COLO668 (cell line): ENCODE measurements around the gene TMEM253.
A peak's percentile ranks its signal among the peaks of the same experiment; 100 is the strongest.

Source experiments
- DNase-seq: peaks from one replicate; lab custom pipeline; 2025; ENCODE audit not compliant: unreplicated experiment; lab: John Stamatoyannopoulos, UW

TMEM253 gene

DNA sequence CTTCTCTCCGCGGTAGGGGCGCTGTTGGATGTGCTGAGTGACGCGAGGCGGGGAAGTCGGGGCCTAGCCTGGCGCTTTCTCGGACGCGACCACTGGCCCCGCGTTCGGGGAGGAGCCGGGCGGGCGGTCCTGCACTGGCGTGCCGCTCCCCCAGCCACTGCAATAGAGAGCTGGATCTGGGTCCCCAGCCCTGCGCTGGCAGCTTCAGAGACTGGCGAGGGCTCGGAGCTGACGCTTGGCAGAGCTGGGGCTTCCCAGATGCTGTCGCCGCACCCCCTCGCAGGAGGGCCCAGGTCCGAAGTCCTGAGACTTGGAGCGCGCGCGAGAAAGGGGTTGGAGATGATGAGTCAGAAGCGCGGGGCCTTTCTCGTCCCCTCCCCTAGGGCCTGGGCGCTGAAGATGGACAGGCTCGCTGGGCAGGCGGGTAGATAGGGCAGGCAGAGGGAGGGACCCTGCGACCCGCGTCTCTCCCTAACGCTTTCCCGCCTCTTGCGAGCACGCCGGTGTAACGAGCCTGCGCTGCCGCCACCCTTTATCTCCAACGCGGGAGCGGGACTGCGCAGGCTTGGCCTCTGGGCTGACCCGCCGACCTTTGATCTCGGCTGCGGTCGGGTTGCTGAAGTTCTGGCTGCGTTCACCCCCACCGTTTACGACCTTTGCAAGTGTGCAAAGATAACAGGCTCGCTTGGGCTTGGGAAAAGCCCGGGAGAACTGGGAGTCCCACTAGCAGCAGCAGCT is 3.0 kb downstream of the TMEM253 start:
- peak; percentile 98 for DNase-seq

DNA sequence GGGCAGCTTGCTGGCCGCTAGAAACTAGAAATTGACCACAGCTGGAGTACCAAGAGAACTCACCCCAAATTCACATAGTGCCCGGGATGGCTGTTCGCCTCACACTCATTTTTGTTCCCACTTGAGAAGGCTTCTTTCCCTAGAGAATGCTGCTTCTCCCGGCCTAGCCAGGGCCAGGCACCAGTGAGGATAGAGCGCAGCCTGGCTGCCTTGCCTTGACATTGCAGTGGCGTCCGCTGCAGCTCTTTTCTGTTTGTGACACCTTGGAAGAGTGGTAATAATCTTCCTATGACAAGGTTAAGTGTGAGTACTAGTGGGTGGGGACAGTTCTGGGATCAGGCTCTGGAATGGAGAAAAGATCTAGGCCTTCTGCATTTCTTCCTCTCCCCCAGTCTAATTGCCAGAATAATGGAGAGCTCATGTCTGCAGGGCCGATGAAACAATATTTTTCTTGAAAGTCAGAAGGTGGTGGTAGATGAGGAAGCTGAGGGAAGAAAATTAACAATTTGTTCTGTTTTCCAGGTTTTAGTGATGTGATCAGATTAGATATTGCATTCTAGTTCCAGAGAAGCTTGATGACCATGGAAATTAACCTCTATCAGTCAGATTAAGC is 3.7 kb downstream of the TMEM253 start:
- peak; percentile 85 for DNase-seq

DNA sequence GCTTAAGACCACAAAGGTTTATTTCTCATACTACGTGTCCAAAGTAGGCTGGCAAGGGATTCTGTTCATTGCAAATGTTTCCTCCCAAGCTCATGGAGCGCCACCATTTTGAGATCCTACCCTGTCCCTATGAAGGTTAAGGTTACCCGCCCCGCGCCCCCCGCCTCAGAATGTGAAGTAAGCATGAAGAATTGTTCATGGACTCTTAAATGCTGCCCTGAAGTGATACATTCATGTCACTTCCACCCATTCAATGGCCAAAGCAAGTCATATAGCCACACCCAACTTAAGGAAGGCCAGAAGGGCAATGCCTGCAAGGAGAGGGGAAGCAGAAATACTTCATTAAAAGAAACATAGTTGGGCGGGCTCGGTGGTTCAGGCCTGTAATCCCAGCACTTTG is 4.2 kb downstream of the TMEM253 start:
- no peak for DNase-seq

DNA sequence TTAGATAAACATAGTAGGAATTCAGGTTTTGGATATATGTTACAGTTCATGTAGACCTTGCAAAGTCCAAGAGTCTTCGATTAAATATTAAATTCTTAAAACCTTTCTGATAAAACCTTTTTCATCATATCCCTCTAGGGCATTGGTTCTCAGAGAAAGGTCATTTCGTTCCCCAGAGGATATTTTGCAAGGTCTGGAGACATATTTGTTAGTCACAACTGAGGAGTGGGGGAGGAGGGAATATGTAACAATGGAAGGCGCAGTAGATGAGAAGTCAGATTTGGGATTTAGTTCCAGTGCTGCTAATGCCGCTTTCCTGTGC is 5.3 kb downstream of the TMEM253 start:
- DNase-seq = no peak

DNA sequence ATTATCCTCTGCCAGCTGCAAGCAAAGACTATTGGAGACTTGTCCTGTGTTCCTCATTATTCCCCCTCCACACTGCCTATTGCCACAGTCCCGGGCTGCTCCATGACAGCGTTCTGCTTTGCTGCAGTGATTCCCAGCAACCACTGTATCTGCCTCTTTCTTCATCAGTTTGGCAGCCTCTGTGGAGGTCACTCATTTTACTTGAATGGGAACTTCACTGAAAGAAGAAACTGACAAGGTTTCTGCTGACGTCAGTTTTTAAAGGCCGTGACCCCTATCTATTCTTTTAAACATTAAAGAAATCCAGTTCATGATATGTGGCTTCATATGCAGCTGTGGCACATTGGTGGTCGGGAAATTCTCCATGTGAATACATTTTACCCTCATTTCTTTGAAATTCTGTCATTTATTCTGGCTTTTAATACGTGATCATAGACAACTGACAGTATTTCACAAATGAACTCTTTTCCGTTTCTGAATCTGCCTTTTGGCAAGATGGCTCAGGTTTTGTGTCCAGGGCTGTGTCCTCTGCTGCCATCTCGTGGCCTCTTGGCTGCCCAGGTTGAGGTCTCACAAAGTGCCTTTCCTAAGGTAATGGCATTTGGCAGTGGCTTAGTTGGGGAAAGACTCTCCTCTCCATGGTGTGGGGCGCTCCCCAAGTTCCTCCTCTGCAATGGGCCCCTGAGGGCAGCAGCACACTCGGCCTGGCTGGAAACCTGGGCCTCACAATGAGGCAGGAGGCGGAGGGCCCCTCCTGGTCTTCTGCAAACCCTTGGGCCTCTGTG is 5.8 kb downstream of the TMEM253 start:
- peak; percentile 76 for DNase-seq

DNA sequence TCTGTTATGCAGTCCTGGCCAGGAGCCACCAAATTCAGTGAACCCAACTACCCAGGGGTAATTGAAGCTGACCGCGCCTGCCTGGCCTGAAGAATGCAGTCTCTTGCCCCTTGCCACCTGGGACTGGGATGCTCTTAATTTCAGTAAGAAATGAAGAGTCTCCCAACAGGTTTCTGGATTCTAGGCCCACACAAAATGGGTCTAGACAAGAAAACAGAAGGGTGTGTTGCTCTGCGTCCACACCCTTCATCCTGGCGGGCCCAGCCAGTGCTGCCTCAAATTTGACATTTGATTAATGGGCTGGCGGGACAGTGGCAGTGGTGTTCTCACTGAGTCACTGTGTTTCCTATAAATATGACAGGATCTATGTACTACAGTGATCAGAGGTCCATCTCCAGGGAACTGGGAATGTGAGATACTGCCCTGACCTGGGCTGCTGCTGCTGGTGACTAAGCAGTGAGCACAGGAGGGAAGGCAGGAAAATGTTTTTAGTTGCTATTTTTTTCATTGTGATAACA is 6.5 kb downstream of the TMEM253 start:
- no peak for DNase-seq

DNA sequence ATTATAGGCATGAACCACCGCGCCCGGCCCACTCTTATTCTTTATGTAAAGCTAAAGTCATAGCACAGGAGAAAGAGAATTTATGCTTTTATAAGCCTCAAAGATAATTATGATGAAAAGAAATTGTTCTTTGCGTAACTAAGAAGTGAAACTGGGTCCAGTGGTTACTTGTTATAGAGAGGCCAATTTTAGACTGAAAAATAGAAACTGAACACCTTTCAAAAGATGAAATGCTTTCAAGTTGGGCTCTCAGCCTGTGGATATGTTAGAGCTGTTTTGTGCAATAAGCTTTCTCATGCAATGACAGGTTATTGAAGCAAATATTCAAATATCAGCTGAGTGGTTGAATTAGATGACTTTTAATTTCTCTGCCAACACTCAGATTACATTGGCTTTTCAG is 7.9 kb downstream of the TMEM253 start:
- DNase-seq = no peak

DNA sequence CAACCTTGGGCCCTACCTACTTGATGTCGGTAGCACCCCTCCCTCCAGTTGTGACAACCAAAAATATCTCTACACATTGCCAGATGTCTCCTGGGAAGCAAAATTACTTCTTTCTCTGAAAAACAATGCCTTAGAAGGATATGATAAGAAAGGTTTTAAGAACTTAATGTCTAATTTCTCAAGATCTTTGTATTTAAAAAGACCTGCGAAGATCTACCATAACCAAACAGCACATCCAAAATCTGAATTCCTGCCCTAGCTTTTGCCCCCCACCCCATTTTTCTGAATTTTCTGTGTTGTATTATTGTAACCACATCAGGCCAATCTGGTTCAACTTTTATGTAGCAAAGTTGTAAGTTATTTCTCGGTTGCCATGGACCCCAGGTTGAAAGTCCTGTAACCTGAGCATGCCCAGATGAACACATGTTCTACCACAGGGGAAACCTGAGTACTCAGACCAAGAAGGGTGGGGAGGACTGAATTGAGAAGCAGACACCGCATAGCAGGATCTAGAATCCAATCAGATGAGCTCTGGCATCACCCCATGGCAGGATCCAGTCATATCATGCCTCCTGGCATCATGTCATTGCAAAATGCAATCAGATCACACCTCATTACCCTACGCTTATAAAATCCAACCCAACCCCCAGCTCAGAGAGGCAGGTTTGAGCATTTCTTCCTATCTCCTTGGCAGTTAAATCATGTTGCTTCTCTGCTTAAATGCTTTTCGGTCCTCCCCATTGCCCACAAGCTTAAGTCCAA is 8.7 kb downstream of the TMEM253 start:
- no peak for DNase-seq

DNA sequence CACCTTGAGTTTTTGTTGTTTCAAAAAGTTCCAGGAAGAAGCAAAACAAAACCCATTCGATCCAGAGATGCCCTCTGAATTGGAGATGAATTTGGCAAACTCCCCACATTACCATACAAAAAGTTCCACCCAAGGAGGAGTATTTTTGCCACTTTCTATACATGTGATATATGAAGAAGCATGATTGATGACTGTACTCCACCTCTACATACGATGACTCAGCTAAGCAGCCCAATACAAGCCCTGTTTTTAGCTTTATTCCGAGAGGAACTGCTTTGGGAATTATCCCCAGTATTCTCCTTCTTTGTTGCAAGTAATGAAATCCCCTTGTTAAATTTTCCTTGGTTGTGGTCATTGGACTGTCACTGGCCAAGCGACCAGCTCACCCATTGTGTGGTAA is 11.4 kb downstream of the TMEM253 start:
- no peak for DNase-seq

DNA sequence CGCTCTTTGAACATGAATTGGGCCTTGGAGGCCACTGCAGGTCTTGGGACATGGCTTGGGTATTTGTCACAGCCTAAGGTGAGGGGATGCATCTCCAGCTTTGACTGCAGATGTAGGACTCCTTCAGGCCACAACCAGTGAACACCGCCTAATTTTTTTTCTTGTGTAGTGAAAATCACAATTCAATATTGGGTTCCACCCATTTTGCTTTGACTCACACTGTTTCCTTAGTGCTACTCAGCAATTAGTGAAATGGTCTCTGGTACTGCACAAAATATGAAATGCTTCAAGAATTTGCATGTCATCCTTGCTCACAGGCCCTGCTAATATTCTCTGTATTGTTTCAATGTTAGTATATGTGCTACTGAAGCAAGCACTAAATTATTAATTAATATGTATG is 12.5 kb downstream of the TMEM253 start:
- no peak for DNase-seq

DNA sequence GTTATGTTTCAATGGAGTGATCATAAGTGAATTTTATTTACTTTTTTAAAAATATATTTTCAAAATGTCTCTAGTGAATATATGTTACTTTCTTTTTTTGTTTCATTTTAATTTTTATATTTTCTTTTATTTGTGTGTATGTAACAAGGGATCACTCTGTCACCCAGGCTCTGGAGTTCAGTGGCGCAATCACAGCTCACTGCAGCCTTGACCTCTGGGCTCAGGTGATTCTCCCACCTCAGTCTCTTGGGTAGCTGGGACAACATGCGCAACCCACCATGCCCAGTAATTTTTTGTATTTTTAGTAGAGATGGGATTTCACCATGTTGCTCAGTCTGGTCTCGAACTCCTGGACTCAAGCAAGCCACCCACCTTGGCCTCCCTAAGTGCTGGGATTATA is 18.1 kb downstream of the TMEM253 start:
- DNase-seq = no peak

DNA sequence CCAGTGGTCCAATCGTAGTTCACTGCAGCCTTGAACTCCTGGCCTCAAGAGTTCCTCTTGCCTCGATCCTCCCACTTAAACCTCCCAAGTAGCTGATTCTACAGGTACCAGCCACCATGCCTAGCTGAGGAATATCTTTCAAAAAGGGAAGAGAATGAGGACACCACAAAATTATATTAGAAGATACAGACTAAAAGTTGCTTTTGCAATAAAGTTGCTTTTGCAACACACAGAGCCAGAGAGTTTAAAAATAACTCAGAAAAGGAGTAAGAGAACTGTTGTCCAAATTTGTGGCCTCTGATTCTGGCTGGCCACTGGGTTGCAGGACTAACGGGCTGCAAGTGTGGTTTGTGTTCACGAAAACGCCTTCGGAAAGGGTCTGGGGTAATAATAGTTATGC is 19.8 kb downstream of the TMEM253 start:
- DNase-seq = no peak

DNA sequence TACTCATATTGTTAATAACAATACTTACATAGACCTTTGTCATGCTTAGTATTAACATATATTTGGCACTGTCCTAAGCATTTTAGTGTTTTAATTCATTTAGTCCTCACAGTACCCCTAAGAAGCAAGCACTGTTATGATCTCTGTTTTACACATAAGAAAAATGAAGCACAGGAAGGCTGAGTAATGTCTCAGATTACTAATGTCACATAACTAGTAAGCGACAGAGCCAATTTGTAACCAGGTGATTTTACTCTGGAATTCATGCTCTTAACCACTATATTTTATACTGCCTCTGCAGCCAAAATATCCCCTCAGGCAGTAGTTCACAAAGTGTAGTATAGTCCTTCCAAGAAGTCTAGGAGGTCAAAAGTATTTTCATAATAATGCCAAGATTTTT is 20.3 kb downstream of the TMEM253 start:
- no peak for DNase-seq

DNA sequence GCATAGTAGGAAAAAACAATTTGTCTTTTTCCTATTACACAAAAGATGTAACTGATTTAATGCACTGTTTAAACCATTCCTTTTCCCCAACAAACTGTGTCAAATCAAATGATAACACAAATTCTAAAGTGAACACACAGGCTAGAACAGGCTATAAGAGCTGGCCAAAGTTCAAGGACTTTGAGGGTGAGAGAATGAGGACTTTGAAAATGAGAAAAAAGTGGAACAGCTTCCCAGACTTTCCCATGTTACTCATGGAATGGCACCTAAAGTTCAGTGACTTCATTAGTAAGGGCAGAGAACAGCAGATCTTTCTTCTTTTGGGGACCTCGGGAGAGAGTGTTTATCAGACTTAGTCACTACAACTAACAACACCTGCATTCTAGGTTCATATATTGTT is 22.6 kb downstream of the TMEM253 start:
- DNase-seq = no peak

DNA sequence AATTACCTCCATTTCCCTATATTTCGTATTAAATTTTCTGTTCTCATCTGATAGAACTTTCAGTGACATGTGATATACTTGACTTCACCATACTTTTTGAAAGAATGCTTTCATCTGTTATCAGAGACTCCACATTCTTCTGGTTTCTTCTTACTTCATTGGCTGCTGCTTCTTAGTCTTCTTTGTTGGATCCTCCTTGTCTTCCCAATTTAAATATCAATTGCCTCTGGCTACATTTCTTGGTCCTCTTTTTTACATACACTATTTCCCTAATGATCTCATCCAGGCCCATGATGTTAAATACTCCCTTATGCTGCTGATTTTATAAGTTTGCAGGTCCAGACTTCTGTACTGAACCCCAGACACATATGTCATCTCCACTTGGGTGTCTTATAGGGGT is 33.0 kb downstream of the TMEM253 start:
- no peak for DNase-seq

DNA sequence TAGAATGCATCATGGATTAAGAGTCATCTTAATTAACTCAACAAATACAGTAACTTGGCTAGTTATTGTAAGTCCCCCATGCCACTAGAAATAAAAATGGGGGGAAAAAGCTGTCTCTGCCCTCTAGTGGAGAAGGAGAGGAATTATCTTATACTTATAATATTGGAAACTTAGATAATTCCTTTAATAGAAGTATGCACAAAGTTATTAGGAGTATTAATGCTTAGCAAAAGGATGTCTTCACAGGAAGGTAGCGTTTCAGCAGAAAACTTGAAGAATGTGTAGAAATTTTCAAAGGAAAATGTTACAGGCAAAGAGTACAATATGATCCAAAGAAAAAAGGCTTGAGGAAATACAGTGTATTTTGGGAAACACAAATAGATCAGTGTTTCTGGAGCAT is 35.2 kb downstream of the TMEM253 start:
- DNase-seq = no peak

DNA sequence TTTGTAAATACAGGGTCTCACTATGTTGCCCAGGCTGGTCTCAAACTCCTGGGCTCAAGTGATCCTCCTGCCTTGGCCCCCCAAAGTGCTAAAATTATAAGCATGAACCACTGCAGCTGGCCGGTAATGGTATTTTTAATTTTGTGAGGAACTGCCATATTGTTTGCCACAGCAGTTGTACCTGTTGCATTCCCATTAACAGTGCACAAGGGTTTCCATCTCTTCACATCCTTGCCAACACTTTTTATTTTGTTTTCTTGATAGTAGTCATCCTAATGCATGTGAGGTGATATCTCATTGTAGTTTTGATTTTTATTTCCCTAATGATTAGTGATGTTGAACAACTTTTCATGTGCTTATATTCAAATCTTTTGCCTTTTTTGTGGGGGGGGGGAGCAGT is 41.5 kb downstream of the TMEM253 start:
- DNase-seq = no peak

DNA sequence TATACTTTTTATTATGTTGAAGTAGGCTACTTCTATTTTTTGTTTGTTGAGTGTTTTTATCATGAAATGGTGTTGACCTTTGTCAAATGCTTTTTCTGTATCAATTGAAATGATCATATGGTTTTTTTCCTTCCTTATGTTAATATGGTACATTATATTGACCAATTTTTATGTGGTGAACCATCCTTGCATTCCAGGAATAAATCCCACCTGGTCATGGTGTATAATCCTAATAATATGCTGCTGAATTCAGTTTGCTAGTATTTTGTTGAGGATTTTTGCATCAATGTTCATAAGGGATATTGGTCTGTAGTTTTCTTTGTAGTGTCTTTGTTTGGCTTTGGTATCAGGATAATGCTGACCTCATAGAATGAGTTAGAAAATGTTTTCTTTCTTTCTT is 44.6 kb downstream of the TMEM253 start:
- DNase-seq = no peak

DNA sequence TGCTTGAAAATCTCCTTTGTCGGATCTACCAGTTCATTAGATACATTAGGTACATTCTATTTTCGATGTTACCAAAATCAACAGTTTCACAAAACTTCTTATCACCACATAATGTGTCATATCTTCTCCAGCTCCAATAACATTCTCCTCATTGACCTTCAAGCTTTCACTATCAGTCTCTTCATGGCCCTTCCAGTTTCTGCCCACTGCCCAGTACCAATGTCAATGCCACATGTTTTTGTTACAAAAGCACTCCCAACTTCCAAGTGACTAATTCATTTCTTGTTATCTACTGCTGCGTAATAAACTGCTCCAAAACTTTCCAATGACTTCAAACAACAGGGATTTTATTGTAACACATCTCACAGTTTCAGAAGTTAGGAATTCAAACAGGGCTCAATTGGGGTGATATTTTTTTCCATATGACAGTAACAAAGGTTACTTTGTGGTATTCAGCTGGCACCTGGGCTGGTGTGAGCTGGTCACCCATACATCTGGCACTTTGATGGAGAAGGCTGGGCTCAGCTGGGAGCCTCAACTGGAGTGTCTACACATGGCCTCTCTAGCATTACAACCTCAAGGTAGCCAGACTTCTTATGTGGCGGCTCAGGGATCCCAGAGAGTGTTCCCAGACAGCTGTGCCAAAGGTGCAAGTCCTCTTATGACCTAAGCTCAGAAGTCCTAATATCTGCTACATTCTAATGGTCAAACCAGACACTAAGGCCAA is 48.9 kb downstream of the TMEM253 start:
- no peak for DNase-seq
